Endothelial cell of umbilical vein (primary cell): Measurements from ENCODE around the gene PIK3R6. TPM values are rescaled to one million over a fixed set of nuclear protein-coding genes. Genes with fewer than 3 reads are reported as not detected.

Source experiments
- BruUV-seq: library from RNA; stranded (reverse); fragments of 400-500 nt; replicated peaks from 2 replicates; lab custom pipeline; 2021; lab: Mats Ljungman, UMichigan
- CTCF ChIA-PET: fragments of 300-600, 350-600 bp; sonication (Branson Sonifier 250); formaldehyde crosslinking; loops from one replicate; lab custom pipeline; 2021; ENCODE audit warnings: antibody characterized with exemption, inconsistent platforms; lab: Charles Lee
- POLR2A ChIA-PET: fragments of 300-600, 350-600 bp; sonication (Branson Sonifier 250); formaldehyde crosslinking; loops from one replicate; lab custom pipeline; 2021; ENCODE audit warnings: antibody characterized with exemption, inconsistent platforms; lab: Charles Lee
- DNase-seq: peaks from one replicate; pipeline ENCODE4 v3.0.0-alpha.2; 2011; ENCODE audit warnings: low read depth, low spot score
- FAIRE-seq: peaks from 2 replicates; lab custom pipeline; 2011; peaks lifted over from hg19 to GRCh38; lab: Jason Lieb, UNC
- H2AFZ ChIP-seq: 2 replicates; pipeline ENCODE4 v1.6.0; 2012; ENCODE audit warnings: low read depth, low read length, control low read depth, inconsistent platforms
- H3K27ac ChIP-seq: 2 replicates; pipeline ENCODE4 v1.5.1; 2011; ENCODE audit warnings: low read depth, mild to moderate bottlenecking, control low read depth, low read length, moderate library complexity; ENCODE audit not compliant: insufficient read depth
- H3K27me3 ChIP-seq, 2 experiments: 2 replicates each; pipeline versions ENCODE4 v1.6.0 to v1.6.1; 2011; ENCODE audit warnings: low read length in 2 of 2, mixed read lengths in 1 of 2; ENCODE audit not compliant: control insufficient read depth in 2 of 2, insufficient read depth in 2 of 2
- H3K36me3 ChIP-seq, 2 experiments: 2 replicates in 1 of 2; 3 replicates in 1 of 2; pipeline ENCODE4 v1.5.1; 2011; ENCODE audit warnings: low read length in 2 of 2, mild to moderate bottlenecking in 1 of 2, moderate library complexity in 1 of 2; ENCODE audit not compliant: control insufficient read depth in 2 of 2, insufficient read depth in 2 of 2; ENCODE audit errors: extremely low read depth in 1 of 2
- H3K4me1 ChIP-seq: 3 replicates; pipeline ENCODE4 v1.5.1; 2011; ENCODE audit warnings: mild to moderate bottlenecking, low read length; ENCODE audit not compliant: control insufficient read depth, insufficient read depth; ENCODE audit errors: extremely low read depth
- H3K4me2 ChIP-seq: 2 replicates; pipeline ENCODE4 v1.6.1; 2011; ENCODE audit warnings: low read length, control low read depth, mixed read lengths; ENCODE audit not compliant: insufficient read depth
- H3K4me3 ChIP-seq, 3 experiments: fragments of 200-600 bp in 1 of 3; sonication (generic), shearing (Covaris generic) in 1 of 3; replicated peaks in 1 of 3; 2 replicates each; pipeline ENCODE4 v1.5.1; 2011 to 2016; ENCODE audit warnings: control low read depth in 3 of 3, low read length in 3 of 3, mild to moderate bottlenecking in 2 of 3, inconsistent platforms in 1 of 3, low read depth in 1 of 3, moderate library complexity in 1 of 3; ENCODE audit not compliant: insufficient read depth in 1 of 3
- H3K79me2 ChIP-seq: 2 replicates; pipeline ENCODE4 v1.6.0; 2012; ENCODE audit warnings: low read length, inconsistent platforms; ENCODE audit not compliant: control insufficient read depth, insufficient read depth
- H3K9ac ChIP-seq: replicated peaks from 2 replicates; pipeline ENCODE3; 2011; ENCODE audit warnings: low read length, control low read depth; ENCODE audit not compliant: insufficient read depth; ENCODE audit errors: extremely low read depth
- H3K9me1 ChIP-seq: replicated peaks from 3 replicates; pipeline ENCODE4 v1.6.0; 2011; ENCODE audit warnings: mild to moderate bottlenecking, low read length; ENCODE audit not compliant: control insufficient read depth, insufficient read depth; ENCODE audit errors: extremely low read depth
- H3K9me3 ChIP-seq: replicated peaks from 2 replicates; pipeline ENCODE4 v1.5.1; 2012; ENCODE audit warnings: low read length, inconsistent platforms; ENCODE audit not compliant: control insufficient read depth, insufficient read depth
- H4K20me1 ChIP-seq: replicated peaks from 2 replicates; pipeline ENCODE3; 2011; ENCODE audit warnings: mild to moderate bottlenecking, low read length; ENCODE audit not compliant: control insufficient read depth, insufficient read depth; ENCODE audit errors: extremely low read depth
- EZH2 ChIP-seq: IDR thresholded peaks from 2 replicates; pipeline ENCODE4 v1.6.1; 2012; ENCODE audit warnings: borderline replicate concordance, low read depth, mild to moderate bottlenecking, moderate library complexity, low read length, inconsistent platforms; ENCODE audit not compliant: severe bottlenecking
- FOS ChIP-seq: IDR thresholded peaks from 2 replicates; pipeline ENCODE4 v1.6.1; 2011; ENCODE audit warnings: mild to moderate bottlenecking, low read length, moderate library complexity, borderline replicate concordance; ENCODE audit not compliant: insufficient read depth
- GATA2 ChIP-seq: IDR thresholded peaks from 2 replicates; pipeline ENCODE4 v1.7.0; 2011; ENCODE audit warnings: low read depth, mild to moderate bottlenecking, moderate library complexity, mixed read lengths, low read length; ENCODE audit not compliant: insufficient read length, insufficient read depth
- JUN ChIP-seq: IDR thresholded peaks from 2 replicates; pipeline ENCODE4 v1.6.1; 2011; ENCODE audit warnings: borderline replicate concordance, low read depth; ENCODE audit not compliant: insufficient read length, insufficient read depth
- MYC ChIP-seq: IDR thresholded peaks from one replicate; pipeline ENCODE4 v1.6.1; 2011; ENCODE audit warnings: mild to moderate bottlenecking, low read depth, low read length
- POLR2A ChIP-seq: IDR thresholded peaks from 2 replicates; pipeline ENCODE4 v1.6.1; 2012; ENCODE audit warnings: low read depth, mild to moderate bottlenecking, control low read depth, low read length
- POLR2AphosphoS5 ChIP-seq: IDR thresholded peaks from 2 replicates; pipeline ENCODE4 v1.6.1; 2012; ENCODE audit warnings: low read depth, mild to moderate bottlenecking, control low read depth, low read length, moderate library complexity; ENCODE audit not compliant: insufficient read depth
- dilution Hi-C: fragments of 300-500 bp; cut with MboI; formaldehyde crosslinking; loops from one replicate; pipeline ENCODE4 v1.15.0; 2019; ENCODE audit warnings: low sequenced_read_pairs; ENCODE audit not compliant: extremely low pct_ligation_motif_present
- intact Hi-C: fragments of 100-400 bp; cut with micrococcal nuclease; formaldehyde crosslinking; loops from one replicate; pipeline ENCODE4 v1.10.0; 2022
- polyA plus RNA-seq, 4 experiments: library from polyadenylated mRNA; depleted of rRNA in 3 of 4; stranded (reverse) in 3 of 4; unstranded in 1 of 4; fragments of >200 nt; gene quantifications; 2 replicates each; pipeline versions ENCODE4 v1.2.1 to v1.2.3, GENCODE V29; 2011 to 2012; ENCODE audit warnings: missing spikeins in 1 of 4
- total RNA-seq: library from RNA; stranded (reverse); gene quantifications from 2 replicates; pipeline ENCODE4 v1.2.3, GENCODE V29; 2021
- TF ChIP-seq, protein P1 (sequence below): IDR thresholded peaks from 2 replicates; pipeline ENCODE4 v1.6.1; 2011; ENCODE audit not compliant: insufficient read depth, insufficient read length
- TF ChIP-seq, protein P2 (sequence below), 2 donors: IDR thresholded peaks; 1 replicate in 1 of 2; 2 replicates in 1 of 2; pipeline ENCODE4 v1.5.1; 2011; ENCODE audit warnings: low read length in 2 of 2, mild to moderate bottlenecking in 2 of 2, moderate library complexity in 2 of 2, control low read depth in 1 of 2, inconsistent platforms in 1 of 2, low read depth in 1 of 2; ENCODE audit not compliant: insufficient read depth in 1 of 2; ENCODE audit errors: extremely low read depth in 1 of 2

The PIK3R6 gene
- total and polyA plus RNA-seq, 2 donors (not counting 3 experiments of a cell fraction or from before 2014, with no cell fraction given) = not detected

DNA sequence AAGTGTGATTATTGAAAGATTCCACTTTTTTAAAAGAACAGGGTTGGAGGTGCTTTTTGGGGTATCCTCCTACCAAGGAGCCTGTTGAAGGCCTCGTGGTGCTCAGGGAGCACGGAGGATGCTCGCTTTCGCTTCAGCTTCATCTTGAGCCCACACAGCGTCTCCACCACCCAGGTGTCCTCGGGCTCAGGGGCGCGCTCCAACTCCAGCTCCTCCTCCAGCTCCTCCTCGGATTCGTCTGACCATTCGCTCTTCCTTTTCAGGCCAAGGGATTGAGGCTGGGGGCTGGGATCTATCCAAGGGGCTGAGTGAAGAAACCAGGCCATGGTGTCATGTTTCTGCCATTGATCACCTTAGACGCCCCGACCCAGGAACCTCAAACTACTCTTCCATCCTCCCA, 110.3 kb downstream of the PIK3R6 start:
- Histone ChIP-seq H3K9me1 (no peaks in the 10 kb centered on the region), H3K4me1 (no peaks in the 10 kb centered on the region), H3K9ac (no peak overlapping the region), H3K9me3 (no peaks in the 10 kb centered on the region), H4K20me1 (no peaks in the 10 kb centered on the region), H3K36me3 (no peaks in the 10 kb centered on the region), H3K27me3 (peaks cover 4 to 5% of the 10 kb centered on the region in 2 experiments), H3K79me2 (no peaks in the 10 kb centered on the region), H3K27ac (no peak overlapping the region), H3K4me3 (no peak overlapping the region), H3K4me2 (no peak overlapping the region), H2AFZ (no peak overlapping the region)
- DNase-seq = no peak
- dilution Hi-C loops (no loop called here), intact Hi-C loops (no loop called here)
- TF ChIP-seq, protein P1, sequence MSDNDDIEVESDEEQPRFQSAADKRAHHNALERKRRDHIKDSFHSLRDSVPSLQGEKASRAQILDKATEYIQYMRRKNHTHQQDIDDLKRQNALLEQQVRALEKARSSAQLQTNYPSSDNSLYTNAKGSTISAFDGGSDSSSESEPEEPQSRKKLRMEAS = no peak
- TF ChIP-seq MYC = no peak
- no peak for TF ChIP-seq POLR2AphosphoS5
- TF ChIP-seq FOS = no peak
- no peak for TF ChIP-seq EZH2
- TF ChIP-seq JUN = no peak
- no peak for TF ChIP-seq POLR2A
- TF ChIP-seq, protein P2, sequence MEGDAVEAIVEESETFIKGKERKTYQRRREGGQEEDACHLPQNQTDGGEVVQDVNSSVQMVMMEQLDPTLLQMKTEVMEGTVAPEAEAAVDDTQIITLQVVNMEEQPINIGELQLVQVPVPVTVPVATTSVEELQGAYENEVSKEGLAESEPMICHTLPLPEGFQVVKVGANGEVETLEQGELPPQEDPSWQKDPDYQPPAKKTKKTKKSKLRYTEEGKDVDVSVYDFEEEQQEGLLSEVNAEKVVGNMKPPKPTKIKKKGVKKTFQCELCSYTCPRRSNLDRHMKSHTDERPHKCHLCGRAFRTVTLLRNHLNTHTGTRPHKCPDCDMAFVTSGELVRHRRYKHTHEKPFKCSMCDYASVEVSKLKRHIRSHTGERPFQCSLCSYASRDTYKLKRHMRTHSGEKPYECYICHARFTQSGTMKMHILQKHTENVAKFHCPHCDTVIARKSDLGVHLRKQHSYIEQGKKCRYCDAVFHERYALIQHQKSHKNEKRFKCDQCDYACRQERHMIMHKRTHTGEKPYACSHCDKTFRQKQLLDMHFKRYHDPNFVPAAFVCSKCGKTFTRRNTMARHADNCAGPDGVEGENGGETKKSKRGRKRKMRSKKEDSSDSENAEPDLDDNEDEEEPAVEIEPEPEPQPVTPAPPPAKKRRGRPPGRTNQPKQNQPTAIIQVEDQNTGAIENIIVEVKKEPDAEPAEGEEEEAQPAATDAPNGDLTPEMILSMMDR (IDR thresholded peaks at IDR 0.05; ENCODE audit: extremely low read depth in 1 of 2, insufficient read depth in 1 of 2, low read depth in 1 of 2, low read length in 2 of 2) = no peak
- no peak for TF ChIP-seq GATA2
- POLR2A ChIA-PET = no interaction called here
- no TSS peak for BruUV-seq
- FAIRE-seq = no peak
- CTCF ChIA-PET = interaction anchor here (1.0 to 4.2 kb wide), 2 partner anchors 11 to 19 kb away, joined by 4 to 15 read pairs; no protein-coding TSS in a partner anchor
